Activated effector memory CD4-positive, alpha-beta T cell treated with anti-CD3 and anti-CD28 coated beads, Interleukin-2, amount 50 U/mL, for 16 hours (primary cell): ENCODE measurements around the gene ICA1L.

Experiments used
- DNase-seq: peaks from one replicate; pipeline ENCODE4 v3.0.0-alpha.2; 2020

Gene ICA1L

DNA sequence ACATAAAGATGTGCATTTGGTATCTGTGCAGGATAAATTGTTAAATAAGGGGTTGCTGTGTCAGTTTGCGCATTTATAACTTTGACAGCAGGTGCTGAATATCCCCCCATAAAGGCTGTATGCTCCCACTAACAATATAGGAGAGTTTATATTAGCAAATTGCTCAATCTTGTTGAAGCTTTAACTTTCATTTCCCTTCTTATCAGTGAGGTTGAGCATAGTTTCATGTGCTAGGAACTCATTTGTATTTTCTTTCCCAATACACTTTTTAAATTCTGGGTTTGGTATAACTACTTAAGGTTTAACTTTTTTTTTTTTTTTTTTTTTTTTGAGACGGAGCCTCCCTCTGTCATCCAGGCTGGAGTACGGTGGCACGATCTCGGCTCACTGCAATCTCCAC, 147.8 kb downstream of the ICA1L start:
- no peak for DNase-seq
